Sigmoid colon (tissue), 7 donors: ENCODE data around the gene BCAT1. TPM values are rescaled to one million over a fixed set of nuclear protein-coding genes. Genes with fewer than 3 reads are reported as not detected.

ENCODE experiments used
- DNase-seq: peaks from one replicate; pipeline ENCODE4 v3.0.0-alpha.2; 2019
- H3K27ac ChIP-seq, 4 donors: fragments of 200-600 bp; sonication (generic); one replicate each; pipeline ENCODE4 v1.5.1; 2016 to 2019; ENCODE audit warnings: mild to moderate bottlenecking in 1 of 4
- H3K27me3 ChIP-seq, 3 donors: fragments of 200-600 bp; sonication (generic); one replicate each; pipeline ENCODE4 v1.5.1; 2019; ENCODE audit warnings: mild to moderate bottlenecking in 1 of 3
- H3K36me3 ChIP-seq, 4 donors: fragments of 200-600 bp; sonication (generic); one replicate each; pipeline ENCODE4 v1.5.1; 2016 to 2019
- H3K4me1 ChIP-seq, 4 donors: fragments of 200-600 bp; sonication (generic); one replicate each; pipeline ENCODE4 v1.5.1; 2017 to 2019
- H3K4me3 ChIP-seq, 4 donors: fragments of 200-600 bp; sonication (generic); one replicate each; pipeline ENCODE4 v1.5.1; 2017 to 2019; ENCODE audit warnings: mild to moderate bottlenecking in 2 of 4, moderate library complexity in 1 of 4
- H3K9me3 ChIP-seq, 4 donors: fragments of 200-600 bp in 3 of 4; sonication (generic) in 3 of 4; one replicate each; pipeline versions ENCODE4 v1.5.1 to v1.6.1; 2013 to 2019
- CTCF ChIP-seq, 4 experiments: fragments of 450-650 bp in 3 of 4; fragments of 200-600 bp in 1 of 4; IDR thresholded peaks; one replicate each; pipeline ENCODE4 v1.5.1; 2016 to 2019; ENCODE audit warnings: antibody characterized with exemption in 4 of 4, mild to moderate bottlenecking in 3 of 4, moderate library complexity in 2 of 4
- EP300 ChIP-seq, 4 donors: sonication (generic); formaldehyde crosslinking; IDR thresholded peaks; one replicate each; pipeline ENCODE4 v1.6.1; 2017; ENCODE audit warnings: antibody characterized with exemption in 4 of 4
- POLR2A ChIP-seq, 2 donors: fragments of 450-650 bp; IDR thresholded peaks; one replicate each; pipeline ENCODE4 v1.6.1; 2016; ENCODE audit warnings: antibody characterized with exemption in 2 of 2, mild to moderate bottlenecking in 2 of 2, moderate library complexity in 2 of 2
- POLR2AphosphoS5 ChIP-seq, 4 donors: sonication (generic); formaldehyde crosslinking; IDR thresholded peaks; one replicate each; pipeline ENCODE4 v1.6.1; 2017; ENCODE audit warnings: antibody characterized with exemption in 4 of 4
- WGBS, 2 donors: extraction: QIAGEN DNeasy Blood & Tissue Kit; methylation state at CpG; one replicate each; pipeline ENCODE4 v1.1.7; 2013; 5-methylcytosine and 5-hydroxymethylcytosine counted together
- intact Hi-C: fragments of 100-400 bp; cut with DNase I; formaldehyde crosslinking; loops from one replicate; pipeline ENCODE4 v1.15.1; 2023
- polyA plus RNA-seq, 3 donors: library from polyadenylated mRNA; stranded (reverse); fragments of 200-250 nt; gene quantifications; one replicate each; pipeline ENCODE4 v1.2.3, GENCODE V29; 2013
- total RNA-seq, 4 donors: library from RNA; depleted of rRNA; stranded (reverse); fragments of >200 nt; gene quantifications; one replicate each; pipeline ENCODE4 v1.1.0, GENCODE V29; 2016
- donor health status: healthy with polysubstance abuse.
- donor health status: Bipolar disorder and iron deficiency.
- donor health status: healthy.

Gene BCAT1
- total and polyA plus RNA-seq, 7 donors: 2.1 to 20.3 (median 12.0) TPM

GRCh38 chr12:24979976-24980730 is 31.3 kb upstream of the BCAT1 start:
- Histone ChIP-seq H3K9me3 (no peaks in the 10 kb centered on the region), H3K36me3 (no peaks in the 10 kb centered on the region), H3K27me3 (no peaks in the 10 kb centered on the region), H3K4me1 (peaks cover 0 to 7% (median 0%) of the 10 kb centered on the region in 4 donors), H3K4me3 (no peak overlapping the region), H3K27ac (no peak overlapping the region)
- TF ChIP-seq POLR2A (IDR thresholded peaks at IDR 0.05) (no peak), POLR2AphosphoS5 (IDR thresholded peaks at IDR 0.05) (no peak), EP300 (IDR thresholded peaks at IDR 0.05) (no peak), CTCF (IDR thresholded peaks at IDR 0.05) (no peak)
- intact Hi-C loops: no loop called here
- WGBS, 2 donors: 69 to 79% methylated on average over 8 of the region's 8 CpGs
- no peak for DNase-seq

- 68 to 69% methylated on average over 5 of the region's 5 CpGs for WGBS, 2 donors
- H3K27ac ChIP-seq: no peak overlapping the region
- DNase-seq: no peak
Measured at GRCh38 chr12:24979329-24979728, 30.4 kb upstream of the BCAT1 start.

GRCh38 chr12:24977711-24978110 is 28.8 kb upstream of the BCAT1 start:
- H3K27ac ChIP-seq: no peak overlapping the region
- no peak for TF ChIP-seq POLR2AphosphoS5 (IDR thresholded peaks at IDR 0.05)
- TF ChIP-seq EP300 (IDR thresholded peaks at IDR 0.05): no peak
- TF ChIP-seq POLR2A (IDR thresholded peaks at IDR 0.05): no peak
- no peak for TF ChIP-seq CTCF (IDR thresholded peaks at IDR 0.05)
- H3K36me3 ChIP-seq: no peaks in the 10 kb centered on the region
- no peak for DNase-seq
- intact Hi-C loops: no loop called here
- H3K27me3 ChIP-seq: no peaks in the 10 kb centered on the region
- H3K9me3 ChIP-seq: no peaks in the 10 kb centered on the region
- no peak overlapping the region for H3K4me3 ChIP-seq
- H3K4me1 ChIP-seq: peaks cover 0 to 10% (median 0%) of the 10 kb centered on the region in 4 donors
- WGBS, 2 donors: 94 to 96% methylated on average over 1 of the region's 1 CpG

More at GRCh38 chr12:24979329-24979728, 30.4 kb upstream of the BCAT1 start:
- Histone ChIP-seq H3K36me3 (no peaks in the 10 kb centered on the region), H3K9me3 (no peaks in the 10 kb centered on the region), H3K27me3 (no peaks in the 10 kb centered on the region), H3K4me1 (peaks cover 0 to 10% (median 0%) of the 10 kb centered on the region in 4 donors), H3K4me3 (no peak overlapping the region)
- TF ChIP-seq POLR2A (IDR thresholded peaks at IDR 0.05) (no peak), EP300 (IDR thresholded peaks at IDR 0.05) (no peak), POLR2AphosphoS5 (IDR thresholded peaks at IDR 0.05) (no peak), CTCF (IDR thresholded peaks at IDR 0.05) (no peak)
- intact Hi-C loops: no loop called here

GRCh38 chr12:24977060-24977459 is 28.2 kb upstream of the BCAT1 start:
- no peak for DNase-seq
- H3K4me1 ChIP-seq: peaks cover 0 to 10% (median 0%) of the 10 kb centered on the region in 4 donors
- H3K27me3 ChIP-seq: no peaks in the 10 kb centered on the region
- no peak overlapping the region for H3K4me3 ChIP-seq
- H3K9me3 ChIP-seq: no peaks in the 10 kb centered on the region
- WGBS, 2 donors: 57 to 70% methylated on average over 4 of the region's 4 CpGs
- no peak overlapping the region for H3K27ac ChIP-seq
- no peak for TF ChIP-seq POLR2AphosphoS5 (IDR thresholded peaks at IDR 0.05)
- no peak for TF ChIP-seq POLR2A (IDR thresholded peaks at IDR 0.05)
- TF ChIP-seq CTCF (IDR thresholded peaks at IDR 0.05): no peak
- TF ChIP-seq EP300 (IDR thresholded peaks at IDR 0.05): no peak
- no peaks in the 10 kb centered on the region for H3K36me3 ChIP-seq
- intact Hi-C loops: no loop called here
